Stimulated activated CD8-positive, alpha-beta memory T cell treated with anti-CD3 and anti-CD28 coated beads, Interleukin-7, amount 100 ng/mL, for 24 hours (primary cell): Measurements from ENCODE around the gene SMIM43.
"Not testable (repeated sequence)": the region's sequence is repeated elsewhere in the genome, so short reads cannot be mapped to it uniquely, and the experiment has no call there.

Experiments used
- DNase-seq: peaks from one replicate; pipeline ENCODE4 v3.0.0-alpha.2; 2020; ENCODE audit warnings: low read depth

The SMIM43 gene

DNA sequence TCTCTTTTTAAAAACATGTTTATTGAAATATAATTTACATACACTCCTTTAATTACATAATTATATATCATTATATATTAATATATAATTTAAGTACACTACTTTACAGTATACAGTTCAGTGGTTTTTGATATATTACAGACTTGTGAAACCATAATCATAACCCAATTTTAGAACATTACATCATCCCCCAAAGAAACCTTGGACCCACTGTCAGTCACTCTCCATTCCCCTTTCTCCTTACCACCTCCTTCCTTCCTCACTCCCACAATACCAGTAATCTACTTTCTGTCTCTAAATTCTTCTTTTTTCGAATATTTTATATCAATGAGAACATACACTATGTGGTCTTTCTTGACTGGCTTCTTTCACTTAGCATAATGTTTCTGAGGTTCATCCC lies 18.2 kb upstream of the SMIM43 start:
- no peak for DNase-seq

DNA sequence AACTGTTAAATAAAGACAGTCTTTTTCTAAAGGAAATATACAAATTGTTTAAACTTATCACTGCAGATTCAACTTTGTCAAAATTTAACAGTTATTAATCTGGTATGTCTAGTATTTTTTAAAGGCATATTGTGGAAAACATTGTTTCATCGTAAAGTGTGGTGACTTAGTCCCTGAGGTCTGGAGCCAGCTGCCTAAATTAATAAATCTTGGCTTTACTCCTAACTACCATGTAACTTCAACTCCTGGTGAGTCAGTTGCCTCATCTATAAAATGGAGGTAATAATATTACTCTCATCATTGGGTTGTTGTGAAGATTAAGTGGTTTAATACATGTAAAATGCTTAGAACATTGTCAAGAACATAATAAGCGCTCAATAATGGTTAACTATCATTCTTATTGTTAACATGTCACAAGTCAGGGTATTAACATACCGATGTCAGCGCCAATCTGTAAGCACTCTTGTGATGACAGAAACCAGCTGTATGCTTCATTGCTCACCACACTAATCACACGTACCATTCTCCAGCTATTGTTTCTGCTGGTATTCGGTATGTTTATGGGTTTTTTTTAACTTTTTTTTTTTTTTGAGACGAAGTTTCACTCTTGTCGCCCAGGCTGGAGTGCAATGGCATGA lies 14.1 kb upstream of the SMIM43 start:
- DNase-seq, result no peak

DNA sequence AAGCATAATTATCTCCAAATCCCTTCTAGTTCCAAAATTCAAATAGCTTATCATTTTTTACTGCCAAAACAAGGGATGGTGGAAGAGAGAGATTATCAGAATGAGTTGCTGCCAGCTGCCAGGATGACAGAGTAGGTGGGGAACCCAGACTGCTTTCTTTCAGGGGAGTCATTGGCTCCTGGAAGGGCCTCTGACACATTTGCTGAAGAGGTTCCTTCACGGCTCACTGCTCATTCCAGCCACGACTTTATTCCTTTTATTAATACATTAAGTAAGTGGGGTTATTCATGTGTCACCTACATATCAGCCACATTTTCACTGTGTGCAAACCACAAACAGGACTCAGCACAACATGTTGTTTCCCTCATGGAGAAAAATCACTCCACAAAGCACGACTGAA lies 12.7 kb upstream of the SMIM43 start:
- DNase-seq, result no peak

DNA sequence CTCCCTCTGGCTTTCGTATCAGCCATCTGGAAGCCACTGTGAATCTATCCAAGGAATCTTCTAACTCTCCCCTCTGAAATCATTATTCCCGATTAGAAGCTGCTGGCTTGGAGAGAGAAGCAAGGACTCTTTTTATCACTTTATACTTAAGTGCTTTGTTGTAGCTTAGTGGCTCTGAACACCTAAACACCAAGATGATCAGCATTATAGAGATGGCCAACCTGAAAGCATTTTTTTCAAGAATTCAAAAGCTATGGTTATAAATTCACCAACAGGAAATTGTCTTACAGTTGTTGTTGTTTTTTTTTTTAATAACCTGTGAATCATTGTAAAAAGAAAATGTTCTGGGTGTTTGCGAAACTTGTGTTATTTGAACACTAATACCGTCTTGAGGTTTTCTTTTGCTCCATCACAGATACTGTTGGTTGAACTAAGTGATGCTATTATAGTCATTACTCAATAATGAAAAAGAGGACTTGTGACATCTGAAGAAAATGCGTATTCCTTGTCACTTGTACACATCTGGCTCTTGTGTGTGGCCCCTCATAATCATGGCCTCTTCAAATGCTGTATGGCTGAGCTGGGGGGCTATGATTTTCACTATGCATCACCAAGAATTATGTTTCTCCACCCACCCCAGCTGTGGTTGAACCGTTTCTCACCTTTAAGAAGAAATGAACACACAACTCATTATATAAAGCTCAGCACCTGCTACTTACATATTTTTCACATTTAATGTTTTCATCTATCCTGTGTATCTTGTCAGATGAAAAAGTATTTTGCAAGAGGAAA lies 11.8 kb upstream of the SMIM43 start:
- DNase-seq, result no peak

DNA sequence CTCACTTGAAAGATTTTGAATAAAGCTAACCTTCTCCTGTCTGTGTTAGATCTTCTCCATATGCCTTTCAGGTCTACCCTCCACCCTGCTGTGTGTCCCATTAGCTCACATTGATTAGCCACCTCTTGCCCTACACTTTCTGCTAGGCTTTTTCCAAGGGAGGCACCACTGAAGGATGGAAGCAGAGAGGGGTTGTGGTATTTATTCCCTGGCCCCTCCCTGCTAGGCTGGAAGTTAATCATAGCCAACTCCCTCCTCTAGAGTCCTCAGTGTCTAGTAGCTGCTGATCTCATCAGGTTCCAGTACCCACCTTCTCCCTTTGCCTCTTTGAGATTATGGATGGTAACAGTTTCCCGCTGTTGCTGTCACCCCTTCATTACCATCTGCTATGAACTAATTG lies 8.9 kb upstream of the SMIM43 start:
- no peak for DNase-seq

DNA sequence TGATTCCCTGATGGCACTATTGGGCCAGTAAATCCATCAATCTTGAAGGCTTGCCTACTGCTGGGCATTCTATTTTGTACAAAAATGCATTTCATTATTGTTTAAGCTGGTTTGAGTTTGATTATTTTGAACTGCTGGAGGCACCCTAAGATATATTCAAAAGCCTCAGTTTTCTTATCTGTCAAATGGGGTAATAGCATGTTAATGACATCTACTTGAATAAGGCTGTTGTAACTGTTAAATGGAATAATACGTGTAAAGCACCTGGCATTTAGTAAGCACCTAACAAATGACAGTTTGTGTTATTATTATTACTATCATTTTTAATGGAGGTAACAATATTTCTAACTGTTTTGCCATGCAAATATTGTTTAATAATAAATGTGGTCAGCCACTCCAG lies 6.9 kb upstream of the SMIM43 start:
- DNase-seq, result no peak

DNA sequence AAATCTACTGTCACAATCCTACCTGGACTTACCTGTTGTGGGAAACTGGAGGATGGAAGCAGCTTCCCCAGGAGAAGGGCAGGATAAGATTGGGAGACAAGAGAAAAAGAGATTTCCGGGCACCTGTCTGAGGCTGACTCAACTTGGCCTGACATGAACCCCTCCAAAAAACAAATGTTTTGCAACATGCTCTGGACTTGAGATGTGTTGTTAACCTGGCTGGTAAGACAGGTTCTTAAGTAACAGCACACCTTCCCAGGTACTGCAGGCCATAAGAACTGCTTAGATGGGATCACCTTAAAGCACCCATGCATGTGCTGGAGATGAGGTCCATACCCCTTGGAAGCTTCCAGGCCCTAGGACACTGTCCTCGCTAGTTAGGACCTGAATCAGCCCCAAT lies 4.4 kb upstream of the SMIM43 start:
- DNase-seq, result no peak

DNA sequence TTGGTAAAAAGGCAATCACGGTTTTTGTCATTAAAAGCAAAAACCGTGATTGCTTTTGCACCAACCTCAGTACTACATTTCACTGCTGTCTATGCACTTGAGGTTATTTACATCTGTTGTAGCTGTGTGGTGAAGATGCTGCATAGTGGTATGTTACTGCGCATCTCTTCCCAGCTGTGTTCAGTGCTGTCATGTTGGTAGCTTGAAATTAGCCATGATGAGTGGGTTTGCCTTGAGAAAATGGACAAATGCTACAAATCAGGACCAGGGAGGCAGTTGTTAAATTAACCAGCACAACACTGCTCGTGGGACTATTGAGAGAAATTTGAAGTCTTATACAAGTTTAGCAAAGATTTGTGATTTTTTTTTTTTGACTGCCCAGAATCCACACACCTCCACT lies 2.2 kb upstream of the SMIM43 start:
- no peak for DNase-seq

DNA sequence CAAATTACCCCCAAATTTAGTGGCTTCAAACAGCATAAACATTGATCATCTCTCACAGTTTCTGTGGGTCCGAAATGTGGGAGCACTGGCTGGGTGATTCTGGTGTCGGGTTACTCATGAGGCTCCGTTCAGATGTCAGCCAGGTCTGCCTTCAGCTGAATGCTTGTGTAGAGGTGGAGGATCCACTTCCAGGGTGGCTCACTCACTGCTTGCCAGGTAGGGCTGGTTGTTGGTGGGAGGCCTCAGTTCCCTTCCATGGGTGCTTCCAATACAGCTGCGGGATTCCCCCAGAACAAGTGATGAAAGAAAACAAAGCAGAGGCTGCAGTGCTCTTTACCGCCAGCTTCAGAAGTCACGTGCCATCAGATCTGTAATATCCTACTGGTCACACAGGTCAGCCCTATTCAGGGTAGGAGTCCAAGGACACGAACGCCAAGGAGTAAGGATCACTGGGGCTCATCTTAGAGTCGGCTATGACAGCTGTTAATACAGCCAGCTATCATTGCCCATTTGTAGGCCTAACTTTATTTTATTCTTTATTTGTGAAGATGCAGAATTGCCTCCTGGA lies 1.1 kb upstream of the SMIM43 start:
- no peak for DNase-seq

DNA sequence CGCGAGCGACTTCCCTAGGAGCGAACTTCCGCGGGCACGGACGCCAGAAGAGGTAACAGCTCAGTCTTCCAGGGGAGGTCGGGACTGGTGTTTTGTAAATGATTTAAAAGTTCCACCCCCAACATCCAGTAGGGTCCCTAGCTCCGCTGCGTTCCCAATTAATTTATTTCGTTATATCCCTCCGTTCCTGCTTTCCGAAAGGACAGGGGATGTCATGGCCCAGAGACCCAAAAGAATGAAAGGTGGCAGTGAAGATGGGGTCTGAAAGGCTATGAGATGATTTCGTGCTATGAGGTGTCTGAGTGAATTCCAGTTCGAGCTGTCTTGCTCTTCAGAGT lies 373 bp upstream of the SMIM43 start:
- DNase-seq, result no peak

DNA sequence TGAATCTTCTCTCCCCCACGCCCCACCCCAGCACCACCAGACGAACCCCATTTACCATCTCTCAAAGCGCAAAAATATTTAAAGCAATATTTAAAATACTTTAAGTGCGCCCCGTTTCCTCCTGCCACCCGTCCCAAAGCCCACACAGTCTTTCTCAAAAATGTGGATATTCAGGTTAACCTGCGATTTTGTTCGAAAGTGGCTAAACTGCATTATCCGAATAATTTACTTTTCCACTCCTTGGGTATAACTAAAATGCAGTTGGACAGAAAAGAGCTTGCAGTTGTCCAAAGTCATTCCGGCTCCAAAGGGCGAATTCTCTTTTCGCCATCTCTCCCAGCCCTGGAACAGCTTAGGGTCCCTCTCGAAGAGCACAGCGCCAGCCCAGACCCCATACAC lies 662 bp downstream of the SMIM43 start:
- no peak for DNase-seq

DNA sequence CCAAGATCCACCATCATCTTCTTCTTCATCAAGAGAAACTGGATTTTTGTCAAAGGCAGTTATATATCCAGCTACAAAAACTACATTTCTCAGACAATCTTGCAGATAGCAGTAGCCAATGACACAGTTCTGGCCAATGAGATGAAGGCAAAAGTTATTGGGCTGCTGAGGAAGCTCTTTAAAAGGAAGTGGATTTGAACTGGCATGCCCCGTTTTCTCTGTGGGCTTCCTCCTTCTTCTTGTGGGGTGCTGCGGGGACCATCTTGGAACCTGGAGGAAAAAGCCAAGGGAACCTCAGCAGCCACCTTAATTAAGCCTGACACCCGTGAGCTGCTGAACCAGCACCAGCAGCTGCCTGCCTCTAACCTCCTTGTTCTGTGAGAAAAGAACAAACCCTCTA lies 4.8 kb downstream of the SMIM43 start:
- no peak for DNase-seq

DNA sequence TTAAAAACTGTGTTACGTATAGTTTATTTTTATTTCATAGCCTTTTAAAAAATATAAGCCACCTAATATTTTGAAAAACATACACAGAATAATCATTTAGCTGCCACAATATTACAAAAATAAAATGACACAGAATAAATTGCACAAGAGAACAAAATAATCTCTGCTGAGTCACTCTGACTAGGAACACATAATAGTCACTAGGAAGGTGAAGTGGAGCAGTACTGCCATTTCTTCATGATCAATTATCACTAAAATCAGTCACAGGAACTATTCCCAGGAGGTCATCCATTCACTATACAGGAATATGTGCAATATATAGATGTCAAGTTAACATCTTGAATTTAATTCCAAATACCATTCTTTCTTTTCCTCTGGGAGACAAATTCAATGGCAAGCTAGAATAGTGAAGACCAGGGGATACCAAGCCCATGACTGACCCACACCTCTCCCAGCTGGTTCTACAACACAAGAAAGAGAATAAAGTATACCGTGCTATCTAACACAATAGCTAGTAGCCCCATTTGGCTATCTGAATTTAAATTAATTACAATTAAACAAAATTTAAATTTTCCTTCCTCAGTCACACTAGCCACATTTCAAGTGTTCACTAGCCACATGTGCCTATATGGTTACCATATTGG lies 5.9 kb downstream of the SMIM43 start:
- no peak for DNase-seq

DNA sequence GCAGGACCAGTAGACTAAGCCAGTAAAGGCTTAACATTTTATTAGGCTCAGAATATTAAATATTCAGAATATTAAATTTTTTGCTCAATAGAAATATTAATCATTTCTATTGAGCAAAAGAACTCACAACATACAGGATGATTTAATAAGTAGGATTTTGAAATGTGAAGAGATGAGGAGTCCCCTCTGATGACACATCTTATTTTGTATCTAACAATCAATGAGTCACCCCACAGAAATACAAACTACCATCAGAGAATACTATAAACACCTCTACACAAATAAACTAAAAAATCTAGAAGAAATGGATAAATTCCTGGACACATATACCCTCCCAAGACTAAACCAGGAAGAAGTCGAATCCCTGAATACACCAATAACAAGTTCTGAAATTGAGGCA lies 12.8 kb downstream of the SMIM43 start:
- not testable (repeated sequence) for DNase-seq

DNA sequence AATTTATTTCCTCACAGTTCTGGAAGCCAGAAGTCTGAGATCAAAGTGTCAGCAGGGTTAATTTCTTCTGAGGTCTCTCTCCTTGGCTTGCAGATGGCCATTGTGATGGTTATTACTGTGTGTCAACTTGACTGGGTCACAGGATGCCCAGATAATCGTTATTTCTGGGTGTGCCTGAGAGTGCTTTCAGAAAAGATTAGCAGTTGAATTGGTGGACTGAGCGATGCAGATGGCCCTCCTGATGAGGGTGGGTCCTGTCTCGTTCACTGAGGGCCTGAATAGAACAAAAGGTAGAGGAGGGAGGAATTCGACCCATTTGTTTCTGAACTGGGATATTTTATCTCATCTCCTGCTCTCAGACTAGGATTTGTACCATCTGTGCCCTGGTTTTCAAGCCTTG lies 15.7 kb downstream of the SMIM43 start:
- no peak for DNase-seq

DNA sequence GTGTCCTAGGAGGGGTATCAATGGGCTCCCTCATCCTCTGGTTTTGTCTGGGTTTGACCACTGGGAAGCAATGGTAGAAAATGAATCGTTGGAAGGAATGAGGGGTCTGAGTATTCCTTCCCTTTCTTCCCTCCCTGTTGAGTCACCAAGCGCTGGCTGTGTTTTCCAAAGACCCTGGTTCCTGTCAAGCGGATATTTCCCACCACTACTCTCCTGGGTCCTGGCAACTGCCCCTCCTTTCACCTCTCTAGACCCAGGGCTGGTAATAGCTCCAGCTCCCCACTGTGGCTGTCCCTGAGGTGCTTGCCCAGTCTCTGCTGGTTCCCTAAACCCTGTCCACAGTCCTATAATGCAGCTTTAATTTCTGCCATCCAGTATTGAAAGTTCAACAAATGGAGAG lies 22.2 kb downstream of the SMIM43 start:
- DNase-seq, result no peak

DNA sequence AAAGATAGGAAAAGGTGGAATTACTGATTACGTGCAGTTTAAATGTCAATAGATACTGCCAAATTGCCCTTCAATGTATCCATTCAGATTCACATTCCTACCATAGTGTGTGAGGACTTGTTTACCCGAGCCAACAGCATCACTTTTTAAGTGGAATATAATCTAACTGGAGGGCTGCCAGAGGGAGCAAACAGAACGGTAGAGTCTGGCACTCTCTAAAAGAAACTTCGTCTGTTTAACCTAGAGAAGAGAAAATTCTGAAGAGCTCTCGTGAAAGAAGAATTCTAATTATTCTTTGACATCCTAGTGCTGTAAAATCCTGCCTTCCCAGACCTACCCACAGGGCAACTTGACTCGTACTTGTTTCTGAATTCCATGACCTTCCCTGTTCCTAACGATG lies 23.2 kb downstream of the SMIM43 start:
- DNase-seq, result no peak

DNA sequence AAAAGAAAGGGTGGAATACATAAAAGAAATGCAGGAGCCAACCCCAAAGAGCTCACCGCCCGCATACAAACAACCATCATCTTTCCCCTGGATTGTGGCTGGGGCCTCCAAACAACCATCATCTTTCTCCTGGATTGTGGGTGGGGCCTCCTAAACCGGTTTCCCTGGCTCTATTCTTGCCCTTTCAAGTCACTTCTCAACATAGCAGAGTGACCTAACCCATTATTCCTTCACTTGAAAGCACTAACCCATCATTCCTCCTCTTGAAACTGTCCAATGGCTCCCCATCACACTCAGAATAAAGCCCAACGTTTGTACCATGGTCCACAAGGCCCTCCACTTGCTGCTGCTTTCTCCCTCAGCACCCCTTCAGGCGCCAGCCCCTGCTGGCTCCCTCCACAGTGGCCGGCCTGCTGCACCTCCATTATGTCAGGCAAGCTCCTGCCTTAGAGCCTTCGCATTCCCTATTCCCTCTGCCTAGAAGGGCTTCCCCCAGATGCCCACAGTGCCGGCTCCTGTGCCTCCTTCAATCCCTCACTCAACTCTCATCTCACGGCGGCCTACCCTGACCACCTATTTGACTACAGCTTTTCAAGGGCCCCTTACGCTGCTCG lies 24.1 kb downstream of the SMIM43 start:
- DNase-seq, result no peak

DNA sequence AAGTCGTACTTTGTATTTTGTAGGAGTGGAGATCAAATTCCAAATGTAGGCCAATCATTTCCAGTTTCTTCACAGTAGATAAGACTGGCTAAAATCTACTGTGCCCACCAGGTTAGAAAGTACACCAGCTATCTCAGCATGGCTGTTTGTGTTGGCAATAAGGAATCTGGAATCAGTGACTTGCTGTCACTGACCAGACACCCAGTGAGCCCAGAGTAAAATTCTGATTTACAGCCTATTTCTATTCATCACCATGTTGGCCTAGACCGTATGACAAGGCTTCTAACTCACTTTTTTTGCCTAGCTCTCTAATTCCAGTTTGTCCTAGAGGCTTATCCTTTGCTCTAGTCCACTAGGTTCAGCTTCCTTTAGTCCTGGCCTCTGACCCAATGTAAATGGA lies 25.4 kb downstream of the SMIM43 start:
- DNase-seq, result no peak

DNA sequence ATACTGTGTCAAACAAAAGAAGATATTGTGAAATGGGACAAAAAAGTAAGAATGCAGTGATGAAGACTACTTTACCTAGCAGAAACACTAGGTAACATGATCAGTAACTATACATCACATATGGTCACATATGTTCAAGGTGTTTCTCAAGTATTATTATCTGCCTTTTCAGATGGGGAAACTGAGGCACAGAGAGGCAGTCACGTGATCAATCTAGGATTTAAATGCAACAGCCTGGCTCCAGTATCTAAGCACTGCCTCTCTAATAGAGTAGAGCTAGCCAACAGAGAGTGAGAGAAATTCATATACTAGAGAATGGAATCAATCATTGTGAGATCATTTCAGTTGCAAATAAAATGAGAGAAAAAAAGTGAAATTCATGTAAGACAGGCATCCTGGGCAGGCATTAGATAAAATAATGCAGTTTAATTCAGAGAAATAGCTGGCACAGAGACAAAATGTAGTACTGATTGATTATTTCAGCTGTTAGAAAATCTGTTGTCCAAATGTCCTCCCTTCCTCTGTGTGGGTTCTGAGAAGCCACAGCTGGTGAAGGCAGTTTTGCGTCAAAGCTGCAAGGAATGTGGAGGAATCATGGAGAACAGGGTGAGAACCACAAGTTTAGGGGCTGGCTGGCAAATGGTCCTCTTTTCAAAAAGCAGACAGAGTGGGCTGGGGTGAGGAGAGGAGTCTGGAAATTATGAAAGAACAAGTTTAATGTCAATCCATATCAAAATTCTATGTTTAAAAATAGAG lies 26.0 kb downstream of the SMIM43 start:
- no peak for DNase-seq

DNA sequence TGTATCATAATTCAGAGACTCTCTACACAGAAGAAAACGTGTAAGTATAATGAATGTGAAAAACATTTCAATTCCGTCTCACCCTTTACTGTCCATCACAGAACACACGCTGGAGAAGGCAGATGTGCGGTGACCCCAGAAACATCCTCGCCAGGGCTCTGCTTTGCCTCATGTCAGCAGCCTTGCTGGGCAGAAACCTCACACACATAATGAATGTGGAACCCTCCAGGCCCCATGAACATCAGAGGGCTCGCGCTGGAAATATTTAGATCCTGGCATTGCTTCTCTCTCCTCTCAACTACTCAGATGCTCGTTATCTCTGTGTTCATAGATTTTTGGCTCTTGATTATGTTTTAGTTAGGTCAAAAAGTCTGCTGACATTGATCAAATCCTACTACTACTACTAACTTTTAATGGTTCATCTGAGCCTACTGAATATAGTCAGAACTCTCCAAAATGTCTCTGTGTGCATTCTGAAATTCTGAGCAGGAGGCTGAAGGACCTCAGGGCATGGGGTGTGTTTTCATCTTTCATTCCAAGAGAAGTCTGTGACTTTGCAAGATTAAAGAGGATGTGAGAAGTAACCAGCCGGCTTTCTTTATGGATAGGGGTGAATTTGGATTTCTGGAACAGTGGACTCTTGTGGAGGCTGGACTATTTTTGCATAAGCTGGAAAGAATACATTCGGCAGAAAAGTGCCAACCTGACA lies 27.0 kb downstream of the SMIM43 start:
- no peak for DNase-seq
